Kidney epithelial cell (primary cell): ENCODE data around the gene VAV1. TPM values are rescaled to one million over a fixed set of nuclear protein-coding genes. Genes with fewer than 3 reads are reported as not detected.

Source experiments
- DNase-seq: peaks from one replicate; pipeline ENCODE4 v3.0.0-alpha.2; 2010; ENCODE audit warnings: low read depth
- H3K27me3 ChIP-seq: 2 replicates; pipeline ENCODE4 v1.6.0; 2011; ENCODE audit warnings: low read length; ENCODE audit not compliant: control insufficient read depth, insufficient read depth
- H3K36me3 ChIP-seq: 2 replicates; pipeline ENCODE4 v1.5.1; 2011; ENCODE audit warnings: low read length; ENCODE audit not compliant: control insufficient read depth, insufficient read depth
- H3K4me3 ChIP-seq: 2 replicates; pipeline ENCODE4 v1.5.1; 2011; ENCODE audit warnings: low read depth, mild to moderate bottlenecking, control low read depth, low read length
- CTCF ChIP-seq: IDR thresholded peaks from 2 replicates; pipeline ENCODE4 v1.5.1; 2011; ENCODE audit warnings: mild to moderate bottlenecking, moderate library complexity, low read length, control low read depth, inconsistent platforms; ENCODE audit not compliant: insufficient read depth, poor library complexity, severe bottlenecking
- total RNA-seq: library from RNA; depleted of rRNA; stranded (reverse); fragments of >200 nt; gene quantifications from 2 replicates; pipeline ENCODE4 v1.2.3, GENCODE V29; 2015

VAV1 gene
- total RNA-seq, 1 donor from 2014 or later, result 0.50 TPM

- TF ChIP-seq CTCF, result no peak
- DNase-seq, result no peak
- Histone ChIP-seq H3K4me3 (no peak overlapping the region), H3K27me3 (no peaks in the 10 kb centered on the region), H3K36me3 (no peaks in the 10 kb centered on the region)
Observed at GRCh38 chr19:6873708-6874431, 101.4 kb downstream of the VAV1 start.

- no peak for TF ChIP-seq CTCF
- no peak overlapping the region for H3K4me3 ChIP-seq
- H3K36me3 ChIP-seq, result no peaks in the 10 kb centered on the region
- no peak for DNase-seq
- H3K27me3 ChIP-seq, result no peaks in the 10 kb centered on the region
Observed at GRCh38 chr19:6875218-6875617, 102.7 kb downstream of the VAV1 start.

- Histone ChIP-seq H3K4me3 (no peak overlapping the region), H3K27me3 (no peaks in the 10 kb centered on the region), H3K36me3 (no peaks in the 10 kb centered on the region)
- TF ChIP-seq CTCF, result no peak
- DNase-seq, result no peak
Observed at GRCh38 chr19:6876748-6877147, 104.2 kb downstream of the VAV1 start.

GRCh38 chr19:6877766-6878165, 105.3 kb downstream of the VAV1 start:
- H3K27me3 ChIP-seq, result no peaks in the 10 kb centered on the region
- no peak overlapping the region for H3K4me3 ChIP-seq
- no peak for DNase-seq

GRCh38 chr19:6886277-6886897, 113.9 kb downstream of the VAV1 start:
- H3K4me3 ChIP-seq, result no peak overlapping the region
- TF ChIP-seq CTCF, result no peak
- H3K36me3 ChIP-seq, result no peaks in the 10 kb centered on the region
- no peak for DNase-seq
- no peaks in the 10 kb centered on the region for H3K27me3 ChIP-seq

More at GRCh38 chr19:6877766-6878165, 105.3 kb downstream of the VAV1 start:
- no peak for TF ChIP-seq CTCF
- no peaks in the 10 kb centered on the region for H3K36me3 ChIP-seq
